ENCODE results near the gene CLEC12A.
"Not testable (repeated sequence)": the region's sequence is repeated elsewhere in the genome, so short reads cannot be mapped to it uniquely, and the experiment has no call there.

CLEC12A gene

GRCh38 chr12:9969673-9970072 lies 1.5 kb upstream of the CLEC12A start:
- no peak for DNase-seq (ENCODE audit: low read depth in 2 of 2)

- no peak for DNase-seq (ENCODE audit: low read depth in 2 of 2)
Measured at GRCh38 chr12:9973949-9974348, 2.7 kb downstream of the CLEC12A start.

GRCh38 chr12:9974731-9975130 lies 3.5 kb downstream of the CLEC12A start:
- not testable (repeated sequence) for DNase-seq (ENCODE audit: low read depth in 2 of 2)

GRCh38 chr12:9975614-9976013 lies 4.4 kb downstream of the CLEC12A start:
- DNase-seq (ENCODE audit: low read depth in 2 of 2): no peak

GRCh38 chr12:9976626-9977025 lies 5.4 kb downstream of the CLEC12A start:
- DNase-seq (ENCODE audit: low read depth in 2 of 2): not testable (repeated sequence)

- DNase-seq (ENCODE audit: low read depth in 2 of 2): no peak
Measured at GRCh38 chr12:9977916-9978315, 6.7 kb downstream of the CLEC12A start.

- no peak for DNase-seq (ENCODE audit: low read depth in 2 of 2)
Measured at GRCh38 chr12:9980126-9980525, 8.9 kb downstream of the CLEC12A start.

- DNase-seq (ENCODE audit: low read depth in 2 of 2): no peak
Measured at GRCh38 chr12:9991876-9992275, 20.7 kb downstream of the CLEC12A start.

- no peak for DNase-seq (ENCODE audit: low read depth in 2 of 2)
Measured at GRCh38 chr12:9992296-9992695, 21.1 kb downstream of the CLEC12A start.

- no peak for DNase-seq (ENCODE audit: low read depth in 2 of 2)
Measured at GRCh38 chr12:9999016-9999415, 27.8 kb downstream of the CLEC12A start, which contains the start of gene CLEC1B. Gene CLEC1B (minus strand): TSS chr12:9999121. CDS start chr12:9999100, 21 bp downstream.

GRCh38 chr12:10001171-10001776 lies 30.1 kb downstream of the CLEC12A start:
- no peak for DNase-seq (ENCODE audit: low read depth in 2 of 2)

- DNase-seq (ENCODE audit: low read depth in 2 of 2): no peak
Measured at GRCh38 chr12:10012630-10013330, 41.6 kb downstream of the CLEC12A start.

- DNase-seq (ENCODE audit: low read depth in 2 of 2): no peak
Measured at GRCh38 chr12:10015450-10015849, 44.2 kb downstream of the CLEC12A start.

GRCh38 chr12:10016881-10017280 lies 45.7 kb downstream of the CLEC12A start:
- no peak for DNase-seq (ENCODE audit: low read depth in 2 of 2)

- DNase-seq (ENCODE audit: low read depth in 2 of 2): no peak
Measured at GRCh38 chr12:10018386-10018785, 47.2 kb downstream of the CLEC12A start.

- DNase-seq (ENCODE audit: low read depth in 2 of 2): no peak
Measured at GRCh38 chr12:10021342-10021741, 50.1 kb downstream of the CLEC12A start.

GRCh38 chr12:10025236-10025635 lies 54.0 kb downstream of the CLEC12A start:
- no peak for DNase-seq (ENCODE audit: low read depth in 2 of 2)

GRCh38 chr12:10026666-10027065 lies 55.5 kb downstream of the CLEC12A start:
- DNase-seq (ENCODE audit: low read depth in 2 of 2): not testable (repeated sequence)

GRCh38 chr12:10027311-10027710 lies 56.1 kb downstream of the CLEC12A start:
- DNase-seq (ENCODE audit: low read depth in 2 of 2): no peak

- no peak for DNase-seq (ENCODE audit: low read depth in 2 of 2)
Measured at GRCh38 chr12:10027721-10028120, 56.5 kb downstream of the CLEC12A start.

- no peak for DNase-seq (ENCODE audit: low read depth in 2 of 2)
Measured at GRCh38 chr12:10030446-10030845, 59.2 kb downstream of the CLEC12A start, which contains the start of gene CLEC9A. Gene CLEC9A (plus strand): TSS chr12:10030682. CDS start chr12:10052688, 22,006 bp downstream.

GRCh38 chr12:10031321-10031720 lies 60.1 kb downstream of the CLEC12A start:
- no peak for DNase-seq (ENCODE audit: low read depth in 2 of 2)

- no peak for DNase-seq (ENCODE audit: low read depth in 2 of 2)
Measured at GRCh38 chr12:10031771-10032175, 60.6 kb downstream of the CLEC12A start.
